GM08714 (cell line): Measurements from ENCODE around the gene MED25.

Experiments used
- H3K4me3 ChIP-seq: fragments of 200-500 bp; sonication (Bioruptor generic); 2 replicates; pipeline ENCODE4 v1.5.1; 2014; ENCODE audit warnings: mild to moderate bottlenecking, low read length, inconsistent platforms
- ZNF274 ChIP-seq: IDR thresholded peaks from 2 replicates; pipeline ENCODE4 v1.6.1; 2012; ENCODE audit warnings: mild to moderate bottlenecking, low read depth, low read length

MED25 gene

DNA sequence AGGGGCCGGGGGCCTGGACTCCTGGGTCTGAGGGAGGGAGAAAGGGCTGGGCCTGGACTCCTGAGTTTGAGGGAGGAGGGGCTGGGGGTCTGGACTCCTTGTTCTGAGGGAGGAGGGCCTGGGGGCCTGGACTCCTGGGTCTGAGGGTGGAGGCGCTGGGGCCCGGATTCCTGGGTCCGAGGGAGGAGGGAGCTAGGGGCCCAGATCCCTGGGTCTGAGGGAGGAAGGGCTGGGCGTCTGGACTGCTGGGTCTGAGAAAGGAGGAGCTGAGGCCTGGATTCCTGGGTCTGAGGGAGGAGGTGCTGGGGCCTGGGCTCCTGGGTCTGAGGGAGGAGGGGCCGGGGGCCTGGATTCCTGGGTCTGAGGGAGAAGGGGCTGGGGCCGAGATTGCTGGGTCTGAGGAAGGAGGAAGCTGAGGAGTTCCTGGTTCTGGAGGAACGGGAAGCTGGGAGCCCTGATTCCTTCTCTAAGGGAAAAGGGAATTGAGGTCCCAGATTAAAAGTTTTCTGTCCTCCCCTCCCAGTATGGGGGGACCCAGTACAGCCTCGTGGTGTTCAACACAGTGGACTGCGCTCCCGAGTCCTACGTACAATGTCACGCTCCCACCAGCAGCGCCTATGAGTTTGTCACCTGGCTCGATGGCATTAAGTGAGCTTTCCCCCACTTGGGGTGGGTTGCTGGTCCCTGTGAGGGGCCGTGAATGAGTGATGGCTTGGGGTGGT lies 721 bp downstream of the MED25 start:
- no peak for TF ChIP-seq ZNF274
- peak overlapping the region; percentile 86 for H3K4me3 ChIP-seq

DNA sequence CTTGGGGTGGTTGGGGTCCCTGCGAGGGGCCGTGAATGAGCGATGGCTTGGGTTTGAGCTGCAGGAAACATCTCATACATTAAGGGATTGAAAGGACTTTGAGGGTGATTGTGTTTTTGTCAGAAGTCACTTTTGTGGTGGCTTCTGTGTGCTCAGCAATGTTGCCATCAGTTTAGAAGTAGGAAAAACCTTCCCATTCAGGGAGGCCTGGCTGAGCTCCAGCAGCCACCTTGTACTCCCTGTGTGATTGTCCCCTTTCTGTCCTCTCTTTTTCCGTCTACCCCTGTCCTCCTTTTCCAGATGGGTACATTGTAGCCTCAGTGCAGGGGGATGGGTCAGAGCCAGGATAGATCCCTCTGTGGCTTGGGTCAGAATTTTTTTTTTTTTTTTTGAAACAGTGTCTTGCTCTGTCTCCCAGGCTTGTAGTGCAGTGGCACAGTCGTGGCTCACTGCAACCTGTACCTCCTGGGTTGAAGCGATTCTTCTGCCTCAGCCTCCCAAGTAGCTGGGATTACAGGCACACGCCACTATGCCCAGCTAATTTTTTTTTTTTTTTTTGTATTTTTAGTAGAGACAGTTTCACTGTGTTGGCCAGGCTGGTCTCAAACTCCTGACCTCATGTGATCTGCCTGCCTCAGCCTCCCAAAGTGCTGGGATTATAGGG lies 1.5 kb downstream of the MED25 start:
- peak overlapping the region; percentile 86; the same call in 1 of the 2 replicates for H3K4me3 ChIP-seq

- TF ChIP-seq ZNF274: no peak
- H3K4me3 ChIP-seq: no peak overlapping the region
These were observed 2.0 kb downstream of the MED25 start for GRCh38 chr19:49820125-49820524.

DNA sequence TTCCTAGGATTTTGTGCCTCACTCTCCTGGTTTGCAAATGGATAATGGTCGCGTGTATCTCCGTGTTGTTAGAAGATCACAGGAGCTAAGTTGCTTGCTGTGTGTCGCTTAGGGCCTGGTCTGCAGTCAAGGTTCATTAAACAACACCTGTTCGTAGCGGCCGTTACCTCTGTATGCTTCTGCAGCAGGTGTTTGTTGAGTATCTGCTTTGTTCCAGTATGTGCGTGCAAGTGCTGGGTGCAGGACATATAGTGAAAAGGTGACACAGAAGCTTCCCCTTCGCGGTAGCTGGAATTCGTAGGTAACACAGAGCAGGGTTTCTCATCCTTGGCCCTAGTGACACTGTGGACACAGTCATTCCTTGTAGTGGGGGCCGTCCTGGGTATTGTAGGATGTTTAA lies 5.4 kb downstream of the MED25 start:
- no peak for TF ChIP-seq ZNF274
- no peak overlapping the region for H3K4me3 ChIP-seq

DNA sequence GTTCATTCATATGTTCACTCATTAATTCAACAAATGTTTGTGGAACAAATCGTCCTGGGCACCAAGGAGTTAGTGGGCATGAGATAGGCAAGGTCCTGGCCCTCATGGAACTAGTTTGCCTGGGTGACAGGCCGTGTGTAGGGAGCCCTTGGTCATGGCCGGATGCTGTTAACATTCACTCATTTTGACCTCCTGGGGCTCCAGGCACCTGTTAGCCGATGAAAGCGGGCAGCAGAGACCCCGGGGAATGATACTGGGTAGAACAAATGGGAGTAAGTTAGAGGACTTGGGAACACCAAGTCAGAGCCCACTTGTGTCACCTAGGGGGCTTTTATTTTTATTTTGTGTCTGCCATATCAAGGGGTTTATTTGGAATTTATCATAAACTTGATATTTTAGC lies 6.6 kb downstream of the MED25 start:
- no peak for TF ChIP-seq ZNF274
- no peak overlapping the region for H3K4me3 ChIP-seq

DNA sequence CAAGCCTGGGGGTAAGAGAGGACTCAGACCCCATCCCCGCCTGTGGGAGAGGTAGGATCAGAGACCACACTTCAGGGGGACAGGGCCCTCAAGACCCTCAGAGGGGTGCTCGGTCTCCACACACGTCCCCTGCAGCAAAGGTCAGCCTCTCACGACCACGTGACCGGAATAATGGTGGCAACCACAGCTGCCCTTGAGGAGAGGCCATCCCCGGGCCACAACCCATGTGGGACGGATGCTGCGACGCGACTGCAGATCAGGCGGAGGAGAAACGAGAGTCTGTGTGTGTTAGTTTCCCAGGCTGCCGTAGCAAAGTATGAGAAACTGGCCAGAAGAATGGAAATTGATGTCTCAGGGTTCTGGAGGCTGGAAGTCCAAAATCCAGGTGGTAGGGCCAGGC lies 8.9 kb downstream of the MED25 start:
- TF ChIP-seq ZNF274: no peak

DNA sequence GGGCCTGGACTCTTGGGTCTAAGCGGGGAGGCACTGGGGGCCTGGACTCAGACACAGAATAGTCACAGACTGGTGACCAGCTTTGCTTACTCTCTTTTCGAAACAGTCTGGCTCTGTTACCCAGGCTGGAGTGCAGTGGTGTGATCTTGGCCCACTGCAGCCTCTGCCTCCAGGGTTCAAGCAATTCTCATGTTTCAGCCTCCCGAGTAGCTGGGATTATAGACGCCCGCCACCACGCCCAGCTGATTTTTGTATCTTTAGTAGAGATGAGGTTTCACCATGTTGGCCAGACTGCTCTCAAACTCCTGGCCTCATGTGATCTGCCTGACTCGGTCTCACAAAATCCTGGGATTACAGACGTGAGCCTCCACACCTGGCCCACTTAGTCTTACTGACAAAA lies 11.1 kb downstream of the MED25 start:
- no peak overlapping the region for H3K4me3 ChIP-seq
- no peak for TF ChIP-seq ZNF274

More for the DNA sequence above, 8.9 kb downstream of the MED25 start:
- H3K4me3 ChIP-seq: no peak overlapping the region

DNA sequence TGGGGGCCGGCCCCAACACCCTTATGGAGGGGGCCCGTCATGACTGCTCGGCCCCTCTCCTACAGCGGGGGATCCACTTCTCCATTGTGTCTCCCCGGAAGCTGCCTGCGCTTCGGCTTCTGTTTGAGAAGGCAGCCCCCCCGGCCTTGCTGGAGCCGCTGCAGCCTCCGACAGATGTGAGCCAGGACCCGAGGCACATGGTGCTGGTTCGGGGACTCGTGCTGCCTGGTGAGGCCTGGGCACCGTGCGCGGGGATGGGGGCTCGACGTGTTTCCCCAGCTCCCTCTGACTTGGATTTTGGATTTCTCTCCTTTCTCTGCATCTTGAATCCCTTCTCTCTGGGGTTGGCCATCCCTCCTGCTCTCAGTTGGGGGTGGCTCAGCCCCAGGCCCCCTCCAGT lies 11.6 kb downstream of the MED25 start:
- no peak overlapping the region for H3K4me3 ChIP-seq
- no peak for TF ChIP-seq ZNF274

- no peak for TF ChIP-seq ZNF274
These were observed 12.7 kb downstream of the MED25 start for GRCh38 chr19:49830766-49831165.

GRCh38 chr19:49831592-49831991 lies 13.5 kb downstream of the MED25 start:
- no peak for TF ChIP-seq ZNF274
- H3K4me3 ChIP-seq: no peak overlapping the region

More at GRCh38 chr19:49830766-49831165, 12.7 kb downstream of the MED25 start:
- H3K4me3 ChIP-seq: no peak overlapping the region

DNA sequence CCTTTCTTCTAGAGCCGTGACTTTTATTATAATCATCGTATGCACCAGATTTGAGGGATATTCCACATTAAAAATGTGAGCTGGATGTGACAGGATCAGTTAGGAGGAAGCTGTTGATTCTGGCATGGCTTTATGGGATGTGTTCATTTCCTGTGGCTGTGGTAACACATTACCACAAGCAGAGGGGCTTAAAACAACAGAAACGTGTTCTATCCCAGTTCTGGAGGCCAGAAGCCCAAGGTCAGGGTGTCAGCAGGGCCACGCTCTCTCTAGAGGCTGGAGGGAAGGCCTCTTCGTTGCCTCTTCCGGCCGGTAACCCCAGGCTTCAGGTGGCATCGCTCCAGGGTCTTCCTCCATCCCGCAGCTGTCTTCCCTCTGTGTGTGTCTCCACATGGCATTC lies 14.5 kb downstream of the MED25 start:
- no peak overlapping the region for H3K4me3 ChIP-seq
- no peak for TF ChIP-seq ZNF274

GRCh38 chr19:49833599-49833998 lies 15.5 kb downstream of the MED25 start:
- H3K4me3 ChIP-seq: no peak overlapping the region
- TF ChIP-seq ZNF274: no peak

DNA sequence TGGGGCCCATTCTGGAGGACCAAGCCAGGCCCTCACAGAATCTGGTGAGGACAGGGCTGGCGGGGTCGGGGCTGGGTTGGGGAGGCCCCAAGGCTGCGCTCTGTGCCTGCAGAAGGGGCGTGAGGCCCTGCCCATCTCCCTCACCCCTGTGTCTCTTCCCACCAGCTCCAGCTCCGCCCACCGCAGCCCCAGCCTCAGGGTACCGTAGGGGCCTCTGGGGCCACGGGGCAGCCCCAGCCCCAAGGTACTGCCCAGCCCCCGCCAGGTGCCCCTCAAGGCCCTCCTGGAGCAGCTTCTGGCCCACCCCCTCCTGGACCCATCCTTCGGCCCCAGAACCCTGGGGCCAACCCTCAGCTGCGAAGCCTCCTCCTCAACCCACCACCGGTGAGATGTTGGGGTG lies 17.5 kb downstream of the MED25 start:
- no peak overlapping the region for H3K4me3 ChIP-seq
- TF ChIP-seq ZNF274: no peak

- no peak for TF ChIP-seq ZNF274
- H3K4me3 ChIP-seq: no peak overlapping the region
These were observed 18.3 kb downstream of the MED25 start for GRCh38 chr19:49836176-49837008.

- H3K4me3 ChIP-seq: no peak overlapping the region
- no peak for TF ChIP-seq ZNF274
These were observed 18.9 kb downstream of the MED25 start for GRCh38 chr19:49837009-49837310.
